ENCODE measurements around the gene NOS2.

Gene NOS2

GRCh38 chr17:27810902-27811557 lies 10.7 kb upstream of the NOS2 start:
- TF ChIP-seq TAF1 (IDR thresholded peaks at IDR 0.05; ENCODE audit: borderline replicate concordance, insufficient read depth, low read length) (no peak), FOXP2 (optimal IDR thresholded peaks at IDR 0.05; ENCODE audit: borderline replicate concordance, extremely low read depth, extremely low read length, insufficient read depth) (no peak), REST (IDR thresholded peaks at IDR 0.05; ENCODE audit: insufficient read depth in 1 of 2, low read depth in 2 of 2, low read length in 2 of 2) (no peak), POLR2AphosphoS5 (IDR thresholded peaks at IDR 0.05; ENCODE audit: low read depth, low read length) (no peak), SIN3A (IDR thresholded peaks at IDR 0.05; ENCODE audit: borderline replicate concordance, insufficient read depth, low read length) (no peak)

GRCh38 chr17:27810211-27810901 lies 10.0 kb upstream of the NOS2 start:
- TF ChIP-seq POLR2AphosphoS5 (IDR thresholded peaks at IDR 0.05; ENCODE audit: low read depth, low read length) (no peak), REST (IDR thresholded peaks at IDR 0.05; ENCODE audit: insufficient read depth in 1 of 2, low read depth in 2 of 2, low read length in 2 of 2) (no peak), SIN3A (IDR thresholded peaks at IDR 0.05; ENCODE audit: borderline replicate concordance, insufficient read depth, low read length) (no peak), TAF1 (IDR thresholded peaks at IDR 0.05; ENCODE audit: borderline replicate concordance, insufficient read depth, low read length) (no peak), FOXP2 (optimal IDR thresholded peaks at IDR 0.05; ENCODE audit: borderline replicate concordance, extremely low read depth, extremely low read length, insufficient read depth) (no peak)

- no peak for TF ChIP-seq FOXP2 (optimal IDR thresholded peaks at IDR 0.05; ENCODE audit: borderline replicate concordance, extremely low read depth, extremely low read length, insufficient read depth)
- TF ChIP-seq TAF1 (IDR thresholded peaks at IDR 0.05; ENCODE audit: borderline replicate concordance, insufficient read depth, low read length): no peak
- TF ChIP-seq REST (IDR thresholded peaks at IDR 0.05; ENCODE audit: insufficient read depth in 1 of 2, low read depth in 2 of 2, low read length in 2 of 2): no peak
- no peak for TF ChIP-seq POLR2AphosphoS5 (IDR thresholded peaks at IDR 0.05; ENCODE audit: low read depth, low read length)
- no peak for TF ChIP-seq SIN3A (IDR thresholded peaks at IDR 0.05; ENCODE audit: borderline replicate concordance, insufficient read depth, low read length)
These were observed 9.2 kb upstream of the NOS2 start for GRCh38 chr17:27809555-27809954.

GRCh38 chr17:27808628-27809027 lies 8.3 kb upstream of the NOS2 start:
- no peak for TF ChIP-seq SIN3A (IDR thresholded peaks at IDR 0.05; ENCODE audit: borderline replicate concordance, insufficient read depth, low read length)

- TF ChIP-seq TAF1 (IDR thresholded peaks at IDR 0.05; ENCODE audit: borderline replicate concordance, insufficient read depth, low read length): no peak
- TF ChIP-seq FOXP2 (optimal IDR thresholded peaks at IDR 0.05; ENCODE audit: borderline replicate concordance, extremely low read depth, extremely low read length, insufficient read depth): no peak
- TF ChIP-seq REST (IDR thresholded peaks at IDR 0.05; ENCODE audit: insufficient read depth in 1 of 2, low read depth in 2 of 2, low read length in 2 of 2): no peak
These were observed 7.5 kb upstream of the NOS2 start for GRCh38 chr17:27807567-27808470.
